Astrocyte (in vitro differentiated cells and primary cell): ENCODE results near the gene RNF207. TPM values are rescaled to one million over a fixed set of nuclear protein-coding genes. Genes with fewer than 3 reads are reported as not detected.

Source experiments
- DNase-seq: peaks from one replicate; pipeline ENCODE4 v3.0.0-alpha.2; 2010; ENCODE audit warnings: low read depth
- FAIRE-seq: peaks from 2 replicates; lab custom pipeline; 2011; peaks lifted over from hg19 to GRCh38; lab: Jason Lieb, UNC
- H2AFZ ChIP-seq: 2 replicates; pipeline ENCODE4 v1.6.0; 2012; ENCODE audit warnings: low read depth, low read length, inconsistent platforms
- H3K27ac ChIP-seq: 2 replicates; pipeline ENCODE4 v1.5.1; 2011; ENCODE audit warnings: low read depth, low read length, inconsistent platforms
- H3K27me3 ChIP-seq: 2 replicates; pipeline ENCODE4 v1.6.0; 2011; ENCODE audit warnings: low read length, inconsistent platforms; ENCODE audit not compliant: insufficient read depth
- H3K36me3 ChIP-seq: 2 replicates; pipeline ENCODE4 v1.5.1; 2011; ENCODE audit warnings: low read length, inconsistent platforms; ENCODE audit not compliant: insufficient read depth
- H3K4me1 ChIP-seq: 2 replicates; pipeline ENCODE4 v1.5.1; 2011; ENCODE audit warnings: low read length, inconsistent platforms; ENCODE audit not compliant: insufficient read depth
- H3K4me2 ChIP-seq: 2 replicates; pipeline ENCODE4 v1.6.0; 2012; ENCODE audit warnings: low read length, inconsistent platforms
- H3K4me3 ChIP-seq: 2 replicates; pipeline ENCODE4 v1.5.1; 2011; ENCODE audit warnings: low read depth, mild to moderate bottlenecking, low read length, inconsistent platforms; ENCODE audit not compliant: insufficient read depth
- H3K79me2 ChIP-seq: 2 replicates; pipeline ENCODE4 v1.6.0; 2012; ENCODE audit warnings: mild to moderate bottlenecking, low read length, inconsistent platforms; ENCODE audit not compliant: insufficient read depth
- H3K9ac ChIP-seq: 2 replicates; pipeline ENCODE4 v1.6.0; 2012; ENCODE audit warnings: mild to moderate bottlenecking, low read length, inconsistent platforms
- H3K9me3 ChIP-seq: 2 replicates; pipeline ENCODE4 v1.5.1; 2012; ENCODE audit warnings: low read depth, mild to moderate bottlenecking, low read length, inconsistent platforms; ENCODE audit not compliant: insufficient read depth
- H4K20me1 ChIP-seq: 2 replicates; pipeline ENCODE4 v1.6.0; 2012; ENCODE audit warnings: low read length, inconsistent platforms; ENCODE audit not compliant: insufficient read depth
- H3K27ac Mint-ChIP-seq: one replicate; pipeline ENCODE4 v1.8.0; 2021; ENCODE audit warnings: mild to moderate bottlenecking, mixed read lengths; ENCODE audit not compliant: unreplicated experiment
- H3K27me3 Mint-ChIP-seq: one replicate; pipeline ENCODE4 v1.8.0; 2021; ENCODE audit warnings: low read depth, mixed read lengths; ENCODE audit not compliant: unreplicated experiment
- H3K36me3 Mint-ChIP-seq: one replicate; pipeline ENCODE4 v1.8.0; 2021; ENCODE audit warnings: low read depth, mixed read lengths; ENCODE audit not compliant: unreplicated experiment
- H3K4me1 Mint-ChIP-seq: one replicate; pipeline ENCODE4 v1.8.0; 2021; ENCODE audit warnings: low read depth, mixed read lengths; ENCODE audit not compliant: unreplicated experiment
- H3K4me3 Mint-ChIP-seq: one replicate; pipeline ENCODE4 v1.8.0; 2021; ENCODE audit warnings: mild to moderate bottlenecking, moderate library complexity, mixed read lengths; ENCODE audit not compliant: unreplicated experiment
- H3K9me3 Mint-ChIP-seq: one replicate; pipeline ENCODE4 v1.8.0; 2021; ENCODE audit warnings: mild to moderate bottlenecking, mixed read lengths; ENCODE audit not compliant: unreplicated experiment
- CTCF ChIP-seq: IDR thresholded peaks from 2 replicates; pipeline ENCODE4 v1.5.1; 2011; ENCODE audit warnings: low read depth, mild to moderate bottlenecking, inconsistent platforms, low read length, moderate library complexity; ENCODE audit not compliant: insufficient read depth
- EZH2 ChIP-seq: IDR thresholded peaks from 2 replicates; pipeline ENCODE4 v1.6.1; 2012; ENCODE audit warnings: mild to moderate bottlenecking, low read length, inconsistent platforms; ENCODE audit not compliant: insufficient read depth
- total RNA-seq: library from RNA; stranded (reverse); gene quantifications from 2 replicates; pipeline ENCODE4 v1.2.1, GENCODE V29; 2021

RNF207 gene
- total RNA-seq, 1 donor from 2014 or later = 4.7 TPM

- Mint-ChIP-seq H3K27me3 (peaks cover 68% of the 10 kb centered on the region), H3K9me3 (no peaks in the 10 kb centered on the region), H3K36me3 (no peaks in the 10 kb centered on the region), H3K4me1 (no peaks in the 10 kb centered on the region), H3K27ac (no peak overlapping the region), H3K4me3 (no peak overlapping the region)
- H4K20me1 ChIP-seq = no peaks in the 10 kb centered on the region
- H3K9ac ChIP-seq = no peak overlapping the region
- no peak overlapping the region for H2AFZ ChIP-seq
- TF ChIP-seq CTCF (no peak), EZH2 (no peak)
- no peaks in the 10 kb centered on the region for H3K79me2 ChIP-seq
- no peak for DNase-seq
- no peaks in the 10 kb centered on the region for H3K4me1 ChIP-seq
- no peak overlapping the region for H3K27ac ChIP-seq
- no peak overlapping the region for H3K4me3 ChIP-seq
- no peak for FAIRE-seq
- no peaks in the 10 kb centered on the region for H3K9me3 ChIP-seq
- peaks cover 3% of the 10 kb centered on the region for H3K27me3 ChIP-seq
- H3K4me2 ChIP-seq = no peak overlapping the region
- H3K36me3 ChIP-seq = no peaks in the 10 kb centered on the region
These were observed 38.3 kb upstream of the RNF207 start for GRCh38 chr1:6167391-6168303.

GRCh38 chr1:6168947-6169586 is 36.9 kb upstream of the RNF207 start:
- no peak overlapping the region for H3K4me3 ChIP-seq
- no peak overlapping the region for H3K27ac ChIP-seq
- no peak overlapping the region for H3K9ac ChIP-seq
- H3K79me2 ChIP-seq = no peaks in the 10 kb centered on the region
- Mint-ChIP-seq H3K9me3 (no peaks in the 10 kb centered on the region), H3K4me1 (no peaks in the 10 kb centered on the region), H3K27me3 (peaks cover 59% of the 10 kb centered on the region), H3K4me3 (no peak overlapping the region), H3K36me3 (no peaks in the 10 kb centered on the region), H3K27ac (no peak overlapping the region)
- no peak overlapping the region for H2AFZ ChIP-seq
- H3K9me3 ChIP-seq = no peaks in the 10 kb centered on the region
- no peak overlapping the region for H3K4me2 ChIP-seq
- DNase-seq (no peak), FAIRE-seq (no peak)
- H3K27me3 ChIP-seq = peaks cover 2% of the 10 kb centered on the region
- no peaks in the 10 kb centered on the region for H3K36me3 ChIP-seq
- no peak for TF ChIP-seq CTCF
- TF ChIP-seq EZH2 = no peak
- H3K4me1 ChIP-seq = no peaks in the 10 kb centered on the region
- no peaks in the 10 kb centered on the region for H4K20me1 ChIP-seq
